HepG2 (cell line): Measurements from ENCODE around the gene PPP1R18. TPM values are rescaled to one million over a fixed set of nuclear protein-coding genes. Genes with fewer than 3 reads are reported as not detected.

Experiments used
- ATAC-seq: fragments of 200-7000 bp; cut with Tn5 transposase; 3 replicates; pipeline ENCODE4 v1.9.1; 2020; ENCODE audit warnings: mild to moderate bottlenecking, moderate library complexity
- BruUV-seq: library from RNA; stranded (reverse); fragments of 400-500 nt; replicated peaks from 2 replicates; lab custom pipeline; 2021; lab: Mats Ljungman, UMichigan
- CTCF ChIA-PET: fragments of 300-600 bp; formaldehyde crosslinking; extraction: SDS; loops from one replicate; lab custom pipeline; 2021; ENCODE audit warnings: low total read pairs, inconsistent platforms, low intra/inter-chr PET ratio; lab: Yijun Ruan, JAX
- POLR2A ChIA-PET: fragments of 350-600 bp; sonication (Branson Sonifier 250); formaldehyde crosslinking; loops from one replicate; lab custom pipeline; 2020; ENCODE audit warnings: antibody characterized with exemption, inconsistent platforms; lab: Yijun Ruan, JAX
- DNase-seq: peaks from one replicate; pipeline ENCODE4 v3.0.0-alpha.2; 2015; ENCODE audit warnings: low spot score
- FAIRE-seq: peaks from 3 replicates; lab custom pipeline; 2011; peaks lifted over from hg19 to GRCh38; lab: Jason Lieb, UNC
- H2AFZ ChIP-seq: one replicate; pipeline ENCODE4 v1.6.1; 2011; ENCODE audit warnings: low read length, inconsistent platforms
- H3K27ac ChIP-seq: fragments of 300-600 bp; 3 replicates; pipeline ENCODE4 v1.8.0; 2011; ENCODE audit warnings: mixed run types, mild to moderate bottlenecking, mixed read lengths, low read length, inconsistent platforms; ENCODE audit not compliant: insufficient read depth; ENCODE audit errors: extremely low read length
- H3K27me3 ChIP-seq, 2 experiments: fragments of 200-600 bp in 1 of 2; 2 replicates in 1 of 2; 3 replicates in 1 of 2; pipeline versions ENCODE4 v1.6.0 to v1.8.0; 2011; ENCODE audit warnings: low read length in 2 of 2, mild to moderate bottlenecking in 2 of 2, moderate library complexity in 2 of 2, inconsistent platforms in 1 of 2; ENCODE audit not compliant: insufficient read depth in 2 of 2, control insufficient read depth in 1 of 2
- H3K36me3 ChIP-seq, 2 experiments: fragments of 200-600 bp in 1 of 2; replicated peaks in 1 of 2; 2 replicates in 1 of 2; 3 replicates in 1 of 2; pipeline versions ENCODE4 v1.5.1 to v1.8.0; 2011; ENCODE audit warnings: low read length in 2 of 2, inconsistent platforms in 1 of 2; ENCODE audit not compliant: insufficient read depth in 2 of 2, control insufficient read depth in 1 of 2
- H3K4me1 ChIP-seq: 2 replicates; pipeline ENCODE4 v1.5.1; 2012; ENCODE audit warnings: low read length, inconsistent platforms; ENCODE audit not compliant: insufficient read depth
- H3K4me2 ChIP-seq: 2 replicates; pipeline ENCODE4 v1.6.0; 2011; ENCODE audit warnings: low read depth, low read length, inconsistent platforms
- H3K4me3 ChIP-seq, 3 experiments: fragments of 200-600 bp in 1 of 3; sonication (generic), shearing (Covaris generic) in 1 of 3; replicated peaks in 1 of 3; 2 replicates each; pipeline ENCODE4 v1.5.1; 2011 to 2016; ENCODE audit warnings: low read length in 3 of 3, inconsistent platforms in 2 of 3, low read depth in 2 of 3, mild to moderate bottlenecking in 2 of 3, control low read depth in 1 of 3, mixed read lengths in 1 of 3; ENCODE audit not compliant: insufficient read depth in 1 of 3
- H3K79me2 ChIP-seq: one replicate; pipeline ENCODE4 v1.6.1; 2011; ENCODE audit warnings: low read length, inconsistent platforms; ENCODE audit not compliant: insufficient read depth
- H3K9ac ChIP-seq: 2 replicates; pipeline ENCODE4 v1.6.0; 2011; ENCODE audit warnings: mild to moderate bottlenecking, low read depth, low read length, inconsistent platforms; ENCODE audit not compliant: insufficient read depth
- H3K9me3 ChIP-seq: 2 replicates; pipeline ENCODE4 v1.5.1; 2012; ENCODE audit warnings: mild to moderate bottlenecking, low read length
- H4K20me1 ChIP-seq: 2 replicates; pipeline ENCODE4 v1.6.0; 2011; ENCODE audit warnings: inconsistent platforms, mild to moderate bottlenecking, low read length, moderate library complexity; ENCODE audit not compliant: insufficient read depth
- ATF7 ChIP-seq, 2 experiments: fragments of 450-650 bp in 1 of 2; sonication (generic) in 1 of 2; formaldehyde crosslinking in 1 of 2; IDR thresholded peaks; 2 replicates each; pipeline versions ENCODE4 v1.4.0 to v1.6.1; 2016 to 2020; ENCODE audit warnings: antibody characterized with exemption in 1 of 2, mild to moderate bottlenecking in 1 of 2, missing genetic modification reagents in 1 of 2
- CREB1 ChIP-seq, 2 experiments: fragments of 450-650 bp in 1 of 2; IDR thresholded peaks; 2 replicates each; pipeline ENCODE4 v1.6.1; 2016 to 2017; ENCODE audit warnings: control low read depth in 1 of 2, mild to moderate bottlenecking in 1 of 2, missing compliant biosample characterization in 1 of 2, missing genetic modification characterization in 1 of 2
- FOSL2 ChIP-seq: sonication (generic); formaldehyde crosslinking; IDR thresholded peaks from 2 replicates; pipeline ENCODE4 v1.4.0; 2020; ENCODE audit warnings: missing genetic modification reagents
- MBNL3 ChIP-seq: fragments of 250-450 bp; sonication (Bioruptor Pico); conservative IDR thresholded peaks from 2 replicates; pipeline ENCODE4 v1.8.0; 2022; ENCODE audit warnings: mild to moderate bottlenecking, inconsistent platforms
- POLR2A ChIP-seq, 2 experiments: IDR thresholded peaks; 2 replicates each; pipeline ENCODE4 v1.6.1; 2011; ENCODE audit warnings: low read depth in 2 of 2, low read length in 2 of 2, mild to moderate bottlenecking in 1 of 2, moderate library complexity in 1 of 2; ENCODE audit not compliant: insufficient read depth in 1 of 2
- SOX13 ChIP-seq, 3 experiments: fragments of 450-650 bp in 1 of 3; sonication (generic) in 1 of 3; formaldehyde crosslinking in 1 of 3; IDR thresholded peaks in 2 of 3; conservative IDR thresholded peaks in 1 of 3; 2 replicates each; pipeline versions ENCODE4 v1.5.0 to v1.6.1; 2016 to 2020; ENCODE audit warnings: antibody characterized with exemption in 1 of 3, mild to moderate bottlenecking in 1 of 3, missing compliant biosample characterization in 1 of 3, missing genetic modification reagents in 1 of 3, moderate library complexity in 1 of 3
- SP2 ChIP-seq: sonication (generic); formaldehyde crosslinking; IDR thresholded peaks from 2 replicates; pipeline ENCODE4 v1.5.1; 2020; ENCODE audit warnings: mild to moderate bottlenecking, missing genetic modification reagents
- TCF7L2 ChIP-seq: IDR thresholded peaks from 2 replicates; pipeline ENCODE4 v1.6.1; 2011; ENCODE audit warnings: mild to moderate bottlenecking, low read depth, low read length, moderate library complexity
- TFE3 ChIP-seq: IDR thresholded peaks from 2 replicates; pipeline ENCODE4 v1.6.1; 2016
- THAP8 ChIP-seq: sonication (generic); formaldehyde crosslinking; IDR thresholded peaks from 2 replicates; pipeline ENCODE4 v1.5.1; 2020; ENCODE audit warnings: missing genetic modification reagents, mild to moderate bottlenecking, borderline replicate concordance
- U2AF2 ChIP-seq: fragments of 200-400 bp; formaldehyde crosslinking; IDR thresholded peaks from 2 replicates; pipeline ENCODE4 v1.6.1; 2017; ENCODE audit warnings: low read depth, mild to moderate bottlenecking, low read length
- XRCC5 ChIP-seq: fragments of 200-400 bp; formaldehyde crosslinking; optimal IDR thresholded peaks from 2 replicates; pipeline ENCODE3; 2017; ENCODE audit warnings: mild to moderate bottlenecking, low read length
- ZNF768 ChIP-seq: sonication (generic); formaldehyde crosslinking; IDR thresholded peaks from 2 replicates; pipeline ENCODE4 v1.4.0; 2020; ENCODE audit warnings: missing genetic modification reagents
- ZSCAN25 ChIP-seq: sonication (generic); formaldehyde crosslinking; IDR thresholded peaks from 2 replicates; pipeline ENCODE4 v1.8.0; 2022; ENCODE audit warnings: mild to moderate bottlenecking, missing genetic modification reagents
- WGBS: methylation state at CpG from one replicate; pipeline ENCODE4 v1.1.6; 2017; ENCODE audit warnings: low lambda C conversion rate; 5-methylcytosine and 5-hydroxymethylcytosine counted together
- in situ Hi-C: cut with HindIII; loops from 2 replicates; pipeline ENCODE4 v1.10.0; 2017; ENCODE audit warnings: low pct_unique_long_range_greater_than_20kb; ENCODE audit not compliant: extremely low pct_ligation_motif_present
- intact Hi-C: fragments of 100-400 bp; cut with micrococcal nuclease; formaldehyde crosslinking; loops from one replicate; pipeline ENCODE4 v1.10.0; 2022; ENCODE audit not compliant: unreplicated experiment
- polyA plus RNA-seq, 8 experiments: library from polyadenylated mRNA; depleted of rRNA in 3 of 8; stranded (reverse) in 7 of 8; unstranded in 1 of 8; fragments of >200 nt; fragmentation: Illumina TruSeq in 4 of 8; extraction: Trizol in 4 of 8; gene quantifications; 2 replicates each; pipeline versions ENCODE4 v1.2.1 to v1.2.3, GENCODE V29; 2011 to 2016; ENCODE audit warnings: low read depth in 4 of 8, missing spikeins in 1 of 8, mixed read lengths in 1 of 8; ENCODE audit not compliant: insufficient read depth in 1 of 8
- total RNA-seq, 5 experiments: library from RNA; depleted of rRNA; stranded (reverse); fragments of >200 nt; fragmentation: Illumina TruSeq; extraction: Trizol; gene quantifications; 2 replicates each; pipeline ENCODE4 v1.2.3, GENCODE V29; 2016; ENCODE audit warnings: low read depth in 1 of 5

PPP1R18 gene
- total and polyA plus RNA-seq, 2 of the 13 experiments (the other 11 are each of a cell fraction or from before 2014, with no cell fraction given) = 4.9 to 9.2 TPM

- H3K79me2 ChIP-seq = no peaks in the 10 kb centered on the region
- FAIRE-seq = no peak
- intact Hi-C loops = no loop called here
Measured at GRCh38 chr6:30732237-30732943, 45.9 kb upstream of the PPP1R18 start.

GRCh38 chr6:30730601-30731435 lies 44.4 kb upstream of the PPP1R18 start:
- no TSS peak for BruUV-seq
- ATAC-seq (peak; percentile 76), FAIRE-seq (peak; percentile 56), DNase-seq (peak; percentile 67)
- 80% methylated on average over 30 of the region's 30 CpGs for WGBS
- Histone ChIP-seq H4K20me1 (peaks cover 1% of the 10 kb centered on the region; the same call in 1 of the 2 replicates), H3K9me3 (no peaks in the 10 kb centered on the region), H3K4me1 (peaks cover 28% of the 10 kb centered on the region; the same call in 1 of the 2 replicates), H3K79me2 (no peaks in the 10 kb centered on the region), H3K4me3 (no peak overlapping the region), H3K36me3 (peaks cover 14 to 49% of the 10 kb centered on the region in 2 experiments), H3K9ac (no peak overlapping the region), H2AFZ (no peak overlapping the region), H3K27ac (no peak overlapping the region), H3K27me3 (no peaks in the 10 kb centered on the region), H3K4me2 (no peak overlapping the region)
- POLR2A ChIA-PET = interaction anchor here (0.8 to 2.4 kb wide), 16 partner anchors 9 to 249 kb away, joined by 3 to 20 read pairs (median 5); partner anchors contain the start of genes DHX16, FLOT1, IER3 and TUBB
- intact Hi-C loops = no loop called here
- in situ Hi-C loops = no loop called here
- CTCF ChIA-PET = interaction anchor here (0.6 to 2.0 kb wide), 7 partner anchors 9 to 98 kb away, joined by 3 to 5 read pairs (median 4); no protein-coding TSS in a partner anchor
- TF ChIP-seq MBNL3 (CRISPR knock-in tag) = no peak
- TF ChIP-seq U2AF2 = no peak
- TF ChIP-seq XRCC5 = peak; percentile 82
- no peak for TF ChIP-seq SOX13 (IDR thresholded peaks at IDR 0.05)
- TF ChIP-seq SOX13 (CRISPR knock-in tag; conservative IDR thresholded peaks at IDR 0.05 in 1 of 2, IDR thresholded peaks at IDR 0.05 in 1 of 2) = no peak
- peak; percentile 48; the same call in 1 of the 2 replicates for TF ChIP-seq ZNF768 (CRISPR knock-in tag)
- TF ChIP-seq FOSL2 (CRISPR knock-in tag) = peak; percentile 23; the same call in 1 of the 2 replicates
- TF ChIP-seq THAP8 (CRISPR knock-in tag) = no peak
- no peak for TF ChIP-seq CREB1 (IDR thresholded peaks at IDR 0.05)
- TF ChIP-seq CREB1 (CRISPR knock-in tag; IDR thresholded peaks at IDR 0.05) = no peak
- TF ChIP-seq ATF7 (IDR thresholded peaks at IDR 0.05) = no peak
- TF ChIP-seq ATF7 (CRISPR knock-in tag; IDR thresholded peaks at IDR 0.05) = no peak
- TF ChIP-seq TFE3 (CRISPR knock-in tag) = no peak

More at GRCh38 chr6:30732237-30732943, 45.9 kb upstream of the PPP1R18 start:
- no peak overlapping the region for H2AFZ ChIP-seq
- in situ Hi-C loops = no loop called here
- DNase-seq (no peak), ATAC-seq (no peak)
- no peaks in the 10 kb centered on the region for H4K20me1 ChIP-seq
- no peak overlapping the region for H3K4me3 ChIP-seq
- peaks cover 14 to 57% of the 10 kb centered on the region in 2 experiments for H3K36me3 ChIP-seq
- no TSS peak for BruUV-seq
- ChIA-PET CTCF (interaction anchor here (1.2 kb wide), 1 partner anchor 54 kb away, joined by 4 read pairs; no protein-coding TSS in a partner anchor), POLR2A (interaction anchor here (1.2 to 2.2 kb wide), 5 partner anchors 8 to 32 kb away, joined by 3 to 20 read pairs (median 5); partner anchors contain the start of genes FLOT1 and IER3)
- TF ChIP-seq POLR2A (IDR thresholded peaks at IDR 0.05; ENCODE audit: insufficient read depth in 1 of 2, low read depth in 2 of 2, low read length in 2 of 2) = 0 out of 4 replicates have a peak, but pooled peaks of 1 of the 2 experiments have one; percentile 31
- no peak for TF ChIP-seq ZSCAN25 (CRISPR knock-in tag)
- TF ChIP-seq SP2 (CRISPR knock-in tag) = no peak
- TF ChIP-seq TCF7L2 = no peak
- H3K4me2 ChIP-seq = no peak overlapping the region
- no peak overlapping the region for H3K9ac ChIP-seq
- H3K4me1 ChIP-seq = peaks cover 27% of the 10 kb centered on the region; the same call in 1 of the 2 replicates
- no peak overlapping the region for H3K27ac ChIP-seq
- H3K9me3 ChIP-seq = no peaks in the 10 kb centered on the region
- H3K27me3 ChIP-seq = no peaks in the 10 kb centered on the region
- WGBS = 99% methylated on average over 12 of the region's 12 CpGs
